Measurements from ENCODE around the gene PIPOX.

DNA sequence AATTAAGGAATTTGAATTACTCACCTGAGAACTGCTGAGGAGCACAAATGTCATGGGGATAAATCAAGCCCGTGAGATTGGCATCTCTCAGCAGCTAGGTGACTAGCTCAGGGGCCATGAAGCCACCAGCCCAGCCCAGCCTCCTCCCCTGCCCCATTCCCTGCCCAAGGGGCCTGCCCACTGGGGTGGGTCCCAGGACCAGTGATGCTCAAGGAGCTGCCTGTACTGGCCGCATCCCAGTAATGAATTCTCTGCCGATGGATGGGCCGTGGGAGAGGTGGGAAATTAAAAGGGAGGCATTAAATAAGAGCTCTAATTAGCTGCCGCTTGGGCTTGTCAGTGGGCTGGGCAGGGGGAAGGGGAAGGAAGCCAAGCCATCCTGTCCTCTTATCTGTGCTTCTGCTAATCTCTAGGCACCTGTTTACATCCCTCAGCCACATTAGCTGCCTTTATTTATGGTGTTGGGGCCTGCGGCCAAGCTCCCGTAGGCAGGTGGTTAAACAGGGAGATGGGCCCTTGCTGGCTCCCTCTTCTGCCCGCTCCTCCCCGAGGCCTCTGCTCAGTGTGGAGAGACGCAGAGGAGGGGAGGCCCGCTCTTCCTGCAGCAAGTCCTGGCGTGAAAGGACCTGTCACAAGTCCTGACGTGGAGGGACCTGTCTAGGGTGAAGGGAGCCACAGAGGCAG, 48.8 kb downstream of the PIPOX start:
- TF ChIP-seq, protein P1, sequence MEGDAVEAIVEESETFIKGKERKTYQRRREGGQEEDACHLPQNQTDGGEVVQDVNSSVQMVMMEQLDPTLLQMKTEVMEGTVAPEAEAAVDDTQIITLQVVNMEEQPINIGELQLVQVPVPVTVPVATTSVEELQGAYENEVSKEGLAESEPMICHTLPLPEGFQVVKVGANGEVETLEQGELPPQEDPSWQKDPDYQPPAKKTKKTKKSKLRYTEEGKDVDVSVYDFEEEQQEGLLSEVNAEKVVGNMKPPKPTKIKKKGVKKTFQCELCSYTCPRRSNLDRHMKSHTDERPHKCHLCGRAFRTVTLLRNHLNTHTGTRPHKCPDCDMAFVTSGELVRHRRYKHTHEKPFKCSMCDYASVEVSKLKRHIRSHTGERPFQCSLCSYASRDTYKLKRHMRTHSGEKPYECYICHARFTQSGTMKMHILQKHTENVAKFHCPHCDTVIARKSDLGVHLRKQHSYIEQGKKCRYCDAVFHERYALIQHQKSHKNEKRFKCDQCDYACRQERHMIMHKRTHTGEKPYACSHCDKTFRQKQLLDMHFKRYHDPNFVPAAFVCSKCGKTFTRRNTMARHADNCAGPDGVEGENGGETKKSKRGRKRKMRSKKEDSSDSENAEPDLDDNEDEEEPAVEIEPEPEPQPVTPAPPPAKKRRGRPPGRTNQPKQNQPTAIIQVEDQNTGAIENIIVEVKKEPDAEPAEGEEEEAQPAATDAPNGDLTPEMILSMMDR (IDR thresholded peaks at IDR 0.05; ENCODE audit: low read depth, low read length, poor library complexity, severe bottlenecking): no peak
- no peak for TF ChIP-seq EZH2phosphoT487 (IDR thresholded peaks at IDR 0.05; ENCODE audit: borderline replicate concordance, low read length)

Measured in DOHH2 (cell line).